ENCODE measurements around the gene DEGS2.

The DEGS2 gene

DNA sequence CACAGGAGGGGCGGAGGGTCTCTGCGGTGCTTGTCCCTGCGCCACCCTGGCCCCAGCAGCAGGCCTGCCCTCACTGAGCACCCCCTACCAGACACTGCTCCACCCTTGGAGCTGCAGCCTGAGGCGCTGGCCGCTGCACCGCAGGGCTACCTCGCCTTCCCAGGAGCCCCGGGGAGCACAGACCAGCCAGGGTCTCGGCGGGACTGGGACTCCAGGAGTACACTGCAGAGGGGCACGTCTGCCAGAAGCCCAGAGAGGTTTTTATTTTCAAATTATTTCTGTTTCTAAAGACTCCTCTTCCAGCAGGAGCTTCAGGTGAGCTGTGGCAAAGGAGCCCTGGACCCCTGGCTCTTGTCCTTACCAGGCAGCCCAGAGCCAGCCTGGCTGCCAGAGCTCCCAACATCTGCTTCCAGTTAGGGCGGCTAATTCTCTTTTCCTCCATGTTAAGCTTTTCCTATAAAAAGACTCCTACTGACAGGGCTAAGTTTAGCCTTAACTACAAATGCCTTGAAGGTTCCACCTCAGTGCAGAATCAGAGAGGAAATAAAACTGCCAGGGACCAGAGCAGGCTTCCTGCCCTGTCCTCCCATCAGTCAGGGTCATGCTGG lies 26.4 kb downstream of the DEGS2 start:
- DNase-seq (ENCODE audit: low read depth, low spot score), result no peak

DNA sequence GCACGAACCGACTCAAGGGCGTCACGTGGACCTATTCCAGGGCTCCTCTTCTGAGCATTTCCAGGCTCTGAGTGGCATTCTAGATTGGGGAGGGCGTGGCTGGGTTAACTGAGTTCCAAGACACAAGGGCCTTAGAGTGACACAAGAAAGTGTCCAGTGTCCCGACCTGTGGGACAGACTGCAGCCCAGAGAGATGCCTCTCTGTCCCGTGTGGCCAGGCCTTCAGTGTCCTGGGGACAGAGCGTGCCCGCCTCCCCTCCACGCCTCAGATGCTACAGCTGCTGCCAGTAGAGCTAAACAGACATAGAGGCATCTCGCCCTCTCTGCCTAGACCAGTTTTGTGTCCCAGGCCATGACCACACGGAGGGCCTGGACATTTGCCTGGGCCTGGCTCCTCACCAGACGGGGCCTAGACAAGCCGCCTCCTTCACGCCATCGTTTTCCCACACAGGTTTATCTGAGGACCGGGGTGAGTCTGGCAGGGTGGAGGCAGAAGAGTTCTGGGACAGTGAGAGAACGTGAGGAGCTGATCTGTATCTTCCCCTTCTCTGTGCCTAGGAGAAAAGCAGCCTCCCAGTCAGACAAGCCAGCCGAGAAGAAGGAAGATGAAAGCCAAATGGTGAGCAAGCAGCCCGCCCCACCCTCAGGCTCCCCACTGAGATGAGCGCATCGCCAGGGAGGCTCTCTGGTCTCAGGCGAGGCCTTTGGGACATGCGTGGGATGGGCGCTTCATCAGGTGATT lies 27.1 kb downstream of the DEGS2 start:
- no peak for DNase-seq (ENCODE audit: low read depth, low spot score)

DNA sequence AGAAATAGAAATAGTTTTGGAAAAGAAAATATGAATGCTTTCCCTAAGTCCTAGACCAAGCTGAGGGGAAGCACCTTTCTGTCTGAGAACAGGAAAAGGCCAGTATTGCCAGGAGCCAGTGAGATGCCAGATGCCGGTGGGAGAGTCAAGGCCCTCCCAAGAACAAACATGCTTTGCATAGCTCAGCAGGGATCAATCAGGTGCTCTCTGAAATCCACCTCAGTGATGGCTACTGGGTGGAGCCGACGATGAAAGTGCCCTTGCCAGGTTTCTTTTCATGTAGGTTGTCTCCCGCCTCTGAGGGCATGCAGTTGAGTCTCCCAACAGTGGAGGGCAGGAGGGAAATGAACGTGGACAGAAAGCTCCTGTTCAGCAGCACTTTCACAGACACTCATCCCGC lies 28.3 kb downstream of the DEGS2 start:
- peak; percentile 12 for DNase-seq (ENCODE audit: low read depth, low spot score)

DNA sequence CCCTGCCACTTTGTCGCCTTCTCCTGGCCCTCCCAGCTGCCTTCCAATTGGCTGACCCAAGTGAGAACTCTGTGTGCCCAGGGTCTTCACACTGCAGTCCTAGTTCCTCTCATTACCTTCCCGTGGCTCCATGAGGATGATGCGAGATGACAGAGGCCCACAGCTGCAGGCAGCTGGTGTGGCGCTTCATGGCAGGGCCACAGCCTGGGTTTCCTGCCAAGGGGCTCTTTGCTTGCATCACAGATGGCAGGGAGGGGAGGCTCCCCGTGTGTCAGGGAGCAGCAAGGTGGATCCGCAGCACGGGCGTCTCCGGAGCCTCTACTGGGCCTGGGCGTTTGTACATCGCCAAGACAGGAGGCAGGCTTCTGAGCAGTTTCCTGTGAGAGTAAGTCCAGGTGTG lies 28.9 kb downstream of the DEGS2 start:
- no peak for DNase-seq (ENCODE audit: low read depth, low spot score)

DNA sequence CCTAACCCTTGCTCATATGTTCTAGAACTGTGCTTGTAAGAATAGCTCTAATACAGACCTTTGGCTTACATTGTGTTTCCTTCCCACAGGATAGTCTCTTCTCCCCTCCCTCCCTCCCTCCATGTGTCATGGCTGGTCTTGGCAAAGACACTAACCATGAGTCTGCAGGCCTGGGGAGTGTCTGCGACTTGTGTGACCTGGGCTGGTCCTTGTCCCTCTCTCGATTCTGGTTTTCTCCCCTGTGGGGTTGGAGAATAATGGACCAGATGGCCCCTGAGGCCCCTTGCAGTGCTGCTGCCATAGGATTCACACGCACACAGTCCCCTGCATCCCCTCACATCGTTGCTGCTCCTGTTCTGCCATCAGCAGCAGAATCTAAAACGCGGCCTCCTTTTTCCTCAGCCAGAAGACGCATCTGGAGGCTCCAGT lies 30.3 kb downstream of the DEGS2 start:
- no peak for DNase-seq (ENCODE audit: low read depth, low spot score)

DNA sequence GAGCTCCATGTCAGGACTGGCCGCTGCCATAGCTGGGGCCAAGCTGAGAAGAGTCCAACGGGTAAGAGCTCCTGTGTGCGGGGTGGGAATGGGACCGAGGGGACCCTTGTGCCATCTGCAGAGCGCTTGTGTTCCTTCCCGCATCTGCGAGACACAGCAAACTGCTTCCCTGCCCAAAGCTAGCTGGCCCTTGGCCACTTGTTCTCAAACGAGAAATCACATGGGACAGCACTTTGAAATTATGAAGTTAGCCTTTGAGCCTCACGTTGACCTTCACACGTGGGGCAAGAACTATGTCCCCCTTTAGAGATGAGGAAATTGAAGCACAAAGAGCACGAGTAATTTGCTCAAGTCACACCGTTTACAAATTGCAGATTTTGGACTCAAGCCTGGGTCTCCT lies 30.8 kb downstream of the DEGS2 start:
- no peak for DNase-seq (ENCODE audit: low read depth, low spot score)

- DNase-seq (ENCODE audit: low read depth, low spot score), result no peak
Measured at GRCh38 chr14:100127853-100128455, 31.5 kb downstream of the DEGS2 start.

- DNase-seq (ENCODE audit: low read depth, low spot score), result no peak
Measured at GRCh38 chr14:100126401-100126800, 33.0 kb downstream of the DEGS2 start.

DNA sequence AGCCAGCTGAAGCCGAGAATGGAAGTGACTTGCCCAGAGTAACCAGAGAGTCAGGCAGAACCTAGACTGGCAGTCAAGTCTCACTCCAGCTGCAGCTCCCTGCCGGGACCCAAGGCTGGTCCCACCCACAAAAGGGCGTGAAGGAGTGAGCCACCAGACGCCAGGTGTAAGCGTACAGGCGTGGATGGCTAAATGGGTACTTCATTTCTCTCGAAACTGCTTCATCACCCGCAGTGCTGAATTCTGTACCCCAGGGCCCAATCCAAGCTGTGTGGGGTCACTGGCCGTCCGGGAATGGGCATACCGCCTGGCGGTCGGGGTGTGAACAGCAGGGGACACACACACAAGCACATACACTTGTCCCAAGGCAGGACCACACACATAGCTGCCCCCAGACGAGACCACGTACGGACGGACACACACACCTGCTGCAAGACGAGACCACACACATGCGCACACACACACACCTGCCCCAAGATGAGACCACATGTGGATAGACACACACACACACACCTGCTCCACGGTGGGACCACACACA lies 34.8 kb downstream of the DEGS2 start:
- DNase-seq (ENCODE audit: low read depth, low spot score), result no peak

- no peak for DNase-seq (ENCODE audit: low read depth, low spot score)
Measured at GRCh38 chr14:100123618-100124017, 35.8 kb downstream of the DEGS2 start.

- DNase-seq (ENCODE audit: low read depth, low spot score), result no peak
Measured at GRCh38 chr14:100122481-100123223, 36.8 kb downstream of the DEGS2 start.

GRCh38 chr14:100121643-100122480 lies 37.6 kb downstream of the DEGS2 start:
- no peak for DNase-seq (ENCODE audit: low read depth, low spot score)

- no peak for DNase-seq (ENCODE audit: low read depth, low spot score)
Measured at GRCh38 chr14:100120522-100121269, 38.7 kb downstream of the DEGS2 start.

DNA sequence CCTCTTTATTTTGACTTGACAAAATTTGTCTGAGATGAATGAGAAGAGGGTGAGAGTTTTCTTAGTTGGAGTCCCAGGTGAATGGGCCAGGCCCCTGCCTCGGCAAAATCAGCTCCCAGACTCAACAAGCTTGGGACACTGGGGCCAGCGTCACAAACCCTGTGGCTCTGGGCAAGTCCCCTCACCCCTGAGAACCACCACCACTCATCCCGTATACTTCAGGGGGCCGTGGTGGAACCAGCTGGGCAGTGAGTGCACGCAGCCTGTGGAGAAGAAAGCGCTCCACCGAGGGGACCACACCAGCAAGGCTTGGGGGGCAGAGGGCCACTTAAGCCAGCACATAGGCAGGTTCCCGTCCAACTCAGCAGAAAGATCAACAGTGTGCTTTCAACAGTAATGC lies 40.2 kb downstream of the DEGS2 start:
- no peak for DNase-seq (ENCODE audit: low read depth, low spot score)

- DNase-seq (ENCODE audit: low read depth, low spot score), result no peak
Measured at GRCh38 chr14:100118396-100119011, 40.9 kb downstream of the DEGS2 start.

DNA sequence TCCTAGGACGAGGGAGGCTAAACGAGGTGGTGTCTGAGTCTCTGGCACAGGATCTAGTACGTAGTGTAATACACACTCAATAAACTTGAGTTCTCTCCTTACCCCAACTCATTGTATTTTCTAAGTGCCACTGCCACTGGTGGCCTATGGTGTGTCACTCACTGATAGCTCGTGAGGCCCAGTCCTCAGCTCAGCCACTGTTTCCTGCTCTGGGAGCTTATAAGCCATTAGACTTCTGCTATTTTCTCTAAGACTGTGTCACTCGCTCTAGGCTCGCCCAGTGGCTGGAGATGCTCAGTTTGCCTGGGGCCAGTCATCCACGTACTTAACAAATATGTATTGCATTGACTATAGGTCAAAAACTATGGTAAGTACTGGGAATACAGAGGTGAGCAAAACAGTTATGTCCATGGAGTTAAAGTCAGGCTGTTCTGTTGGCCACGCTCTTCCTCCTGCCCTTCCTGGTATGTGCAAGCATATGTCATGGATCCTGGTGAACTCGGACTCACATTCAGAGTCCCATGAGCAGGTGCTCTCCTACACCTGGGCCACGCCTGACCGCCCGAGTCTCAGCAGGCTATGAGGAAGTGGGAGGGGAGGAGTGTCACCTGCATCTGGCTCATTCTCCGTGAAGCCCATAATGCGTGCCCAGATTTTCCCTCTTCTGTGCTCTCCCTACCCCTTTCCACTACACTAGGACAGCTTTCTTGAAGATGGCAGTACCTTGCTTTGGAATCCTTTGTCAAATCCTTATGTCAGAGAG lies 41.6 kb downstream of the DEGS2 start:
- no peak for DNase-seq (ENCODE audit: low read depth, low spot score)

DNA sequence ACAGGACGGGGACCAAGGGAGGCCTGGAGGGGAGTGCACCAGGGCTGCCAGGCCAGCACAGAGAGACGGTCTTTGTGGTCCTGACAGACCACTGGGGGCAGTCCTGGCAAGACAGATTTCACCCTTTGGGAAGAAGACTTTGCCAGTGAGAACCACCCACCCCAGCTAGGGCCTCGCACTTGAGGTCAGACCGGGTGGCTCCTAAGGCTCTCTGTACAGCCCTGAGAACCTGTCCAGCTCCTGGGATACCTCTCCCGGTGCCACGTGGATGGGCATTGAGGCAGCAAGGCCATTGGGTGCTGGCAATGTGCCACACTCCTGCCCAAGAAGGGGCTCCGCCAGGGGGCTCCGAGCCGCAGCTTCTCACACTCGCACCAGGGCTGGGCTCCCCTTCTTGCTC lies 42.4 kb downstream of the DEGS2 start:
- no peak for DNase-seq (ENCODE audit: low read depth, low spot score)

GRCh38 chr14:100116134-100116533 lies 43.3 kb downstream of the DEGS2 start:
- no peak for DNase-seq (ENCODE audit: low read depth, low spot score)

- no peak for DNase-seq (ENCODE audit: low read depth, low spot score)
Measured at GRCh38 chr14:100115726-100116125, 43.7 kb downstream of the DEGS2 start.
